NCI-H2081 treated with DMSO at 0.1 percent for 48 hours (cell line): ENCODE measurements around the gene FUBP1.
"Not testable (repeated sequence)": the region's sequence is repeated elsewhere in the genome, so short reads cannot be mapped to it uniquely, and the experiment has no call there.

Source experiments
- DNase-seq: peaks from one replicate; lab custom pipeline; 2025; lab: John Stamatoyannopoulos, UW

The FUBP1 gene

GRCh38 chr1:77978969-77979876 is at the start of gene FUBP1:
TSS of gene FUBP1 (minus strand) at chr1:77979072. CDS start at chr1:77979004, 68 bp downstream.
- DNase-seq, result peak; percentile 93

GRCh38 chr1:78021134-78021533 is 42.3 kb upstream of the FUBP1 start:
- DNase-seq, result not testable (repeated sequence)

- DNase-seq, result no peak
These were observed 40.2 kb upstream of the FUBP1 start for GRCh38 chr1:78019024-78019423.

- no peak for DNase-seq
These were observed 36.3 kb upstream of the FUBP1 start for GRCh38 chr1:78015148-78015547.

- DNase-seq, result no peak
These were observed 32.2 kb upstream of the FUBP1 start for GRCh38 chr1:78011050-78011449.

- no peak for DNase-seq
These were observed 31.0 kb upstream of the FUBP1 start for GRCh38 chr1:78009836-78010235.

- DNase-seq, result no peak
These were observed 30.4 kb upstream of the FUBP1 start for GRCh38 chr1:78009276-78009675.

GRCh38 chr1:78007677-78008341 is 28.9 kb upstream of the FUBP1 start:
- no peak for DNase-seq

GRCh38 chr1:78006521-78006920 is 27.6 kb upstream of the FUBP1 start:
- DNase-seq, result no peak

GRCh38 chr1:78005755-78006154 is 26.9 kb upstream of the FUBP1 start:
- DNase-seq, result no peak

- no peak for DNase-seq
These were observed 26.5 kb upstream of the FUBP1 start for GRCh38 chr1:78005448-78005722.

- peak; percentile 71 for DNase-seq
These were observed 26.0 kb upstream of the FUBP1 start, which contains the start of gene DNAJB4 for GRCh38 chr1:78004719-78005447. TSS of gene DNAJB4 (plus strand) at chr1:78004939. CDS start at chr1:78005111, 172 bp downstream.

- no peak for DNase-seq
These were observed 25.2 kb upstream of the FUBP1 start for GRCh38 chr1:78003882-78004718.

- DNase-seq, result no peak
These were observed 24.3 kb upstream of the FUBP1 start for GRCh38 chr1:78003070-78003746.

- DNase-seq, result not testable (repeated sequence)
These were observed 21.7 kb upstream of the FUBP1 start for GRCh38 chr1:78000536-78000935.

GRCh38 chr1:77996734-77997133 is 17.9 kb upstream of the FUBP1 start:
- no peak for DNase-seq

- no peak for DNase-seq
These were observed 15.3 kb upstream of the FUBP1 start for GRCh38 chr1:77994117-77994705.

- DNase-seq, result no peak
These were observed 12.8 kb upstream of the FUBP1 start for GRCh38 chr1:77991638-77992037.

- DNase-seq, result no peak
These were observed 11.8 kb upstream of the FUBP1 start for GRCh38 chr1:77990629-77991204.

- no peak for DNase-seq
These were observed 10.9 kb upstream of the FUBP1 start for GRCh38 chr1:77989744-77990143.
